ENCODE measurements around the gene MS4A18.
"Not testable (repeated sequence)": the region's sequence is repeated elsewhere in the genome, so short reads cannot be mapped to it uniquely, and the experiment has no call there.

Gene MS4A18

GRCh38 chr11:60724420-60724819 lies at the start of gene MS4A18:
TSS of gene MS4A18 (plus strand) at chr11:60724720.
- DNase-seq (ENCODE audit: extremely low read depth in 1 of 2, low read depth in 1 of 2) = no peak

- DNase-seq (ENCODE audit: extremely low read depth in 1 of 2, low read depth in 1 of 2) = not testable (repeated sequence)
Observed at GRCh38 chr11:60678231-60678630, 46.3 kb upstream of the MS4A18 start.

GRCh38 chr11:60679879-60680278 lies 44.6 kb upstream of the MS4A18 start:
- no peak for DNase-seq (ENCODE audit: extremely low read depth in 1 of 2, low read depth in 1 of 2)

GRCh38 chr11:60680455-60681119 lies 43.9 kb upstream of the MS4A18 start:
- DNase-seq (ENCODE audit: extremely low read depth in 1 of 2, low read depth in 1 of 2) = no peak

- not testable (repeated sequence) for DNase-seq (ENCODE audit: extremely low read depth in 1 of 2, low read depth in 1 of 2)
Observed at GRCh38 chr11:60684541-60684848, 40.0 kb upstream of the MS4A18 start.

- no peak for DNase-seq (ENCODE audit: extremely low read depth in 1 of 2, low read depth in 1 of 2)
Observed at GRCh38 chr11:60691661-60692060, 32.9 kb upstream of the MS4A18 start.

GRCh38 chr11:60699284-60699691 lies 25.2 kb upstream of the MS4A18 start, which contains the start of gene MS4A8:
TSS of gene MS4A8 (plus strand) at chr11:60699612. CDS start at chr11:60700861, 1,249 bp downstream.
- no peak for DNase-seq (ENCODE audit: extremely low read depth in 1 of 2, low read depth in 1 of 2)

- no peak for DNase-seq (ENCODE audit: extremely low read depth in 1 of 2, low read depth in 1 of 2)
Observed at GRCh38 chr11:60699936-60700335, 24.6 kb upstream of the MS4A18 start.

GRCh38 chr11:60700689-60701468 lies 23.6 kb upstream of the MS4A18 start:
- DNase-seq (ENCODE audit: extremely low read depth in 1 of 2, low read depth in 1 of 2) = no peak

- no peak for DNase-seq (ENCODE audit: extremely low read depth in 1 of 2, low read depth in 1 of 2)
Observed at GRCh38 chr11:60701469-60701818, 23.1 kb upstream of the MS4A18 start.

GRCh38 chr11:60703374-60703773 lies 21.1 kb upstream of the MS4A18 start:
- DNase-seq (ENCODE audit: extremely low read depth in 1 of 2, low read depth in 1 of 2) = no peak

GRCh38 chr11:60705895-60706294 lies 18.6 kb upstream of the MS4A18 start:
- no peak for DNase-seq (ENCODE audit: extremely low read depth in 1 of 2, low read depth in 1 of 2)

- no peak for DNase-seq (ENCODE audit: extremely low read depth in 1 of 2, low read depth in 1 of 2)
Observed at GRCh38 chr11:60706931-60707330, 17.6 kb upstream of the MS4A18 start.

- no peak for DNase-seq (ENCODE audit: extremely low read depth in 1 of 2, low read depth in 1 of 2)
Observed at GRCh38 chr11:60710482-60710881, 14.0 kb upstream of the MS4A18 start.

- DNase-seq (ENCODE audit: extremely low read depth in 1 of 2, low read depth in 1 of 2) = no peak
Observed at GRCh38 chr11:60711276-60711675, 13.2 kb upstream of the MS4A18 start.

- not testable (repeated sequence) for DNase-seq (ENCODE audit: extremely low read depth in 1 of 2, low read depth in 1 of 2)
Observed at GRCh38 chr11:60713423-60713822, 11.1 kb upstream of the MS4A18 start.

- DNase-seq (ENCODE audit: extremely low read depth in 1 of 2, low read depth in 1 of 2) = no peak
Observed at GRCh38 chr11:60717956-60718355, 6.6 kb upstream of the MS4A18 start.

- no peak for DNase-seq (ENCODE audit: extremely low read depth in 1 of 2, low read depth in 1 of 2)
Observed at GRCh38 chr11:60718524-60719316, 5.8 kb upstream of the MS4A18 start.

GRCh38 chr11:60719391-60719790 lies 5.1 kb upstream of the MS4A18 start:
- DNase-seq (ENCODE audit: extremely low read depth in 1 of 2, low read depth in 1 of 2) = no peak

GRCh38 chr11:60720460-60720859 lies 4.1 kb upstream of the MS4A18 start:
- no peak for DNase-seq (ENCODE audit: extremely low read depth in 1 of 2, low read depth in 1 of 2)

GRCh38 chr11:60725592-60725991 lies 1.1 kb downstream of the MS4A18 start:
- no peak for DNase-seq (ENCODE audit: extremely low read depth in 1 of 2, low read depth in 1 of 2)

- no peak for DNase-seq (ENCODE audit: extremely low read depth in 1 of 2, low read depth in 1 of 2)
Observed at GRCh38 chr11:60731586-60731985, 7.1 kb downstream of the MS4A18 start.

Measured in activated CD8-positive, alpha-beta memory T cell treated with anti-CD3 and anti-CD28 coated beads for 1 hour (primary cell).